H7 (cell line): ENCODE measurements around the gene DEFB124. TPM values are rescaled to one million over a fixed set of nuclear protein-coding genes. Genes with fewer than 3 reads are reported as not detected.
"Not testable (repeated sequence)": the region's sequence is repeated elsewhere in the genome, so short reads cannot be mapped to it uniquely, and the experiment has no call there.

Experiments
- DNase-seq: peaks from one replicate; pipeline ENCODE4 v3.0.0; 2012
- H3K27me3 ChIP-seq: 2 replicates; pipeline ENCODE4 v1.6.0; 2011; ENCODE audit warnings: mild to moderate bottlenecking, low read length; ENCODE audit not compliant: control insufficient read depth, insufficient read depth
- H3K36me3 ChIP-seq: replicated peaks from 2 replicates; pipeline ENCODE4 v1.5.1; 2011; ENCODE audit warnings: low read length; ENCODE audit not compliant: control insufficient read depth, insufficient read depth
- H3K4me3 ChIP-seq: 2 replicates; pipeline ENCODE4 v1.5.1; 2011; ENCODE audit warnings: low read depth, mild to moderate bottlenecking, control low read depth, low read length, moderate library complexity; ENCODE audit not compliant: insufficient read depth
- total RNA-seq: library from RNA; depleted of rRNA; stranded (reverse); fragments of >200 nt; shearing (Covaris generic); gene quantifications from 2 replicates; pipeline ENCODE4 v1.2.3, GENCODE V29; 2014

The DEFB124 gene
- total RNA-seq, 1 experiment from 2014 or later, result not detected

DNA sequence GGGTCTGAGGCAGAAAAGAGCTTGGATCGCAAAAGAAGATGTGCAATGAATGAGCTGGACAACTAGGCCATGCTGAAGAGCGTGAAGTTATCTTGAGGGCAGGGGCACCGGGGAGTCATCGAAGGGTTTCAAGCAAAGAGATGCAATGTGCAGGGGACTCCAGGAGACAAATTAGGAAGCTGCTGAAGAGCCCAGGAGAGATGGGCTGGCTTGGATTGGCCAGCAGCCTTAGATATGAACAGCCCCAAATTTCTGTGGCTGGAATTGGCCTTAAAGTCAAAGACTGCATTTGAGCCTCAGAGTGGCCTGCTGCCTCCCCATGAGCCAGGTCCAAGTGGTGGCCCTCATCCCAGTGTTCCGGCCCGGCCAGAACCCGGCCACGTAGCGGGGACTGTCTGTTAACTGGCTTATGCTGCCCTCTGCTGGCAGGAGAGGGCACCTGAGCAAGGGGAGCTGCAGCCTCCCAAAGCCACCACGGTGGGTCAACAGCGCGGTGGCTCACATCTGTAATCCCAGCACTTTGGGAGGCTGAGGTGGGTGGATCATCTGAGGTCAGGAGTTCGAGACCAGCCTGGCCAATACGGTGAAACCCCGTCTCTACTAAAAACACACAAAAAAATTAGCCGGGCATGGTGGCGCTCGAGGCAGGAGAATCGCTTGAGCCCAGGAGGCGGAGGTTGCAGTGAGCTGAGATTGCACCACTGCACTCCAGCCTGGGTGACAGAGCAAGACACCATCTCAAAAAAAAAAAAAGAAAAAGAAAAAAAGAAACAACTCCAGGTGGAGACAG lies 28.2 kb upstream of the DEFB124 start:
- H3K4me3 ChIP-seq, H3K36me3 ChIP-seq, H3K27me3 ChIP-seq: not testable (repeated sequence)
- peak; percentile 95 for DNase-seq

DNA sequence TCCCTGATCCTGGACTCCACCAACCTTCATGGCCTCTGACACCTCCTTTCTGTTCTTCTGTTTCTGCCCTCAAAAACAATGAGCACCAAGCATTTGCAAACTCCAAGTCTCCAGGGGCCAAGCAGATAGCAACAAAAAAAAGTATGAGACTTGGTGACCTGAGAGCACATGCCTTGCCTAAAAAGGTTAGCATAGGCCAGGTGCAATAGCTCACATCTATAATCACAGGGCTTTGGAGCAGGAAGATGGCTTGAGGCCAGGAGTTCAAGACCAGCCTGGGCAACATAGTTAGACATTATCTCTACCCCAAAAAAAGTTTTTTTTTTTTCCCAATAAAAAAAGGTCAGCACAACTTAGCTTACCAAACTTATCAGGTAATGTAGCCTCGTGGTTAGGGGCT lies 25.6 kb upstream of the DEFB124 start:
- no peaks in the 10 kb centered on the region for H3K36me3 ChIP-seq
- DNase-seq, result no peak
- H3K4me3 ChIP-seq, result no peak overlapping the region
- no peaks in the 10 kb centered on the region for H3K27me3 ChIP-seq

DNA sequence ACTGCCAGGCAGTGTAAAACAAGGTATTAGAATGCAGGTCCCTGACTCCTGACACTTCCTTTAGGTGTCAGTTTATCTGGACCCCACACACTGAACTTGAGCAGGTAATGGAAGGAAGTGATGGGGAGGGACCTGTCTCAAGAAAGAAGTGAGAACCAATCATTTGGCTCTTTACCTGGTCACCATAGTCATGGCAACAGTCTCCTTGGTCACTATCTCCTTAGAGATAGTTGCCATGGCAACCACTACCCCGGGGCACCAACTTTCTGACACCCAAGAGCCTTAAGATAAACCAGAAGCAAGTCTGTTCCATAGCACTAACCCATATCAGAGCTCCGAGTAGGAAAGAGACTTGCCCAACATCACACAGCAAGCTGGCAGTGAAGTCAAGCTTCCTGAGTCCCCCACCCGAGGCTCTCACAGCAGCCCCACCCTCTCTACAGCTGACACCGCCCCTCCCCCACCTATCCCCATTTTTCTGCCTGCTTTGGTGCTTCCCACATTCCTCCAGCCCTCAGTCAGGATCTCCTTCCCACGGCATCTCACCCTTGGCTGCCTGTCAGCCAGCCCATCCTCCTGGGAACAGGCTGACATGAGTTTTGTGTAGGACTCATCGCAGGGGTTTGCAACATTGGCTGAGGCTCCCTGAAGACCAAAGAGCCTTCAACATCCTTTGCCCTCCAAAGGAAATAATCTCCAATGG lies 23.1 kb upstream of the DEFB124 start:
- no peak overlapping the region for H3K4me3 ChIP-seq
- peak; percentile 66 for DNase-seq
- no peaks in the 10 kb centered on the region for H3K27me3 ChIP-seq
- no peaks in the 10 kb centered on the region for H3K36me3 ChIP-seq

DNA sequence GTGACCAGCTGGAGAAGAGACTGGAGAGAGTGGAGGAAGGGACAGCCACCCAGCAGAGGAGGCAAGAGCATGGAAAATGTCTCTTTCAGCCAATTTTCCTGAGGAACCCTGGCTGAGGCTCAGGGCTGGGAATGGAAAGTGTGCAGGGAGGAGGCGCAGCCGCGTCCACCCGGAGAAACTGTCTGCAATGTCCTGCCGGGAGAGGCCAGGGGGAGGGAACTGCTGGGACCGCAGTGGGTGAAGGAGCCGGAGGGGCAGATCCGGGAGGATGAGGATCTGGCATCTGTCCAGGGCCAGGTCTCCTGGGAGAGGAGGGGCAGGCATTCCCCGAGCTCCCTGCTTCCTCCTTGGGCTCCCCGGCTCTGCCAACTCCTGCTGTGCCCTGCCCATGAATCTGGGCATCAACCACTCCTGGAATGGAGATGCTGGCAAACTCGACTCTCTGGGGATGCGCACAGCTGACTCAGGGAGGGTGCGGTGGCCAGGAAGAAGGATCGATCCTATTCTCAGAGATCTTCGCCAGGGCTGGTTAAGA lies 21.9 kb upstream of the DEFB124 start:
- H3K27me3 ChIP-seq, result no peaks in the 10 kb centered on the region
- no peaks in the 10 kb centered on the region for H3K36me3 ChIP-seq
- DNase-seq, result no peak
- no peak overlapping the region for H3K4me3 ChIP-seq

DNA sequence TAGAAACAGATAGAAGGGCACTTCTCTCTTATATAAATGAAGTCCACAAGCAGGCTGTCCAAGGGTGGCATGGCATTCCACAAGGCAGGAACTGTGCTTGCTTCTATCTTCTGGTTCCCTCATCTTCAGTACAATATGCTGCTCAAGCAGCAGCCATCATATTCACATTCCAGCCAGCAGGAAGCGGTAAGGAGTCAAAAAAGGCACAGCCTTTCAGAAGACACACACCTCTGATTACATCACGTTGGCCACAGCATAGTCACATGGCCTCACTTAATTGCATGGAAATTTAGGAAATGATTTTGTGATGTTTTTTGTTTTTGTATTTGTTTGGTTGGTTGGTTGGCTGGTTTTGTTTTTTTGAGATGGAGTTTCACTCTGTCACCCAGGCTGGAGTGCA lies 19.2 kb upstream of the DEFB124 start:
- H3K4me3 ChIP-seq, result no peak overlapping the region
- peak; percentile 79 for DNase-seq

DNA sequence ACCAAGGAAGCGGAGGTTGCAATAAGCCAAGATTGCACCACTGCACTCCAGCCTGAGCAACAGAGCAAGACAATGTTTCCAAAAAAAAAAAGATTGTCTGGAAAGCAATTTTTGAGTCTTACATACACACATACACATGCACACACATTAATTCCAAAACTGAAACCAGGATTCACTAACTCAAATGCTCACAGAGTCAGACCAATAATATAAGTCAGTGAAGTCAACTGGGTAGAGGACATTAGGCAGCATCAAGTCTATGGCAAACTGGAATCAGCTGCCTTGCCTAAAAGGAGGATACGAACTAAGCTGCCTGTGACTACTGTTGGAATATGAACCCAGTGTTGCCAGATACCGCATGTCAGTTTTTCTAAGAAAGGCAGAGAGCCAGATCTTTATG lies 15.8 kb upstream of the DEFB124 start:
- DNase-seq, result no peak
- Histone ChIP-seq H3K27me3 (no peaks in the 10 kb centered on the region), H3K4me3 (no peak overlapping the region), H3K36me3 (no peaks in the 10 kb centered on the region)

More for the DNA sequence above, 19.2 kb upstream of the DEFB124 start:
- H3K27me3 ChIP-seq, result no peaks in the 10 kb centered on the region
- no peaks in the 10 kb centered on the region for H3K36me3 ChIP-seq

DNA sequence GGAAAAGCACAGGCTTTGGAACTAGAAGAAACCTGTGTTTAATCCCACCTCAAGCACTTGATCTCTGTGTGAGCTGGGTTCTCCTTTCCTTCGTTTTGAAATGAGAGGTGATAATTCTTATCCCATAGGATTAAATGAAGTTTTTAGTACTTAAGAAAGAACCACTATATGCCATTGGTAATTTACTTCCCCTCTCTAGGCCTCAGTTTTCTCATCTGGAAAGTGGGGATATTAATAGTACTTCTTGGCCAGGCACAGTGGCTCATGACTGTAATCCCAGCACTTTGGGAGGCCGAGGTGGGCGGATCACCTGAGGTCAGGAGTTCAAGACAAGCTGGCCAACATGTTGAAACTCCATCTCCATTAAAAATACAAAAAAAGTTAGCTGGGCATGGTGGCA lies 14.2 kb upstream of the DEFB124 start:
- no peak for DNase-seq
- Histone ChIP-seq H3K27me3 (no peaks in the 10 kb centered on the region), H3K4me3 (no peak overlapping the region), H3K36me3 (no peaks in the 10 kb centered on the region)

DNA sequence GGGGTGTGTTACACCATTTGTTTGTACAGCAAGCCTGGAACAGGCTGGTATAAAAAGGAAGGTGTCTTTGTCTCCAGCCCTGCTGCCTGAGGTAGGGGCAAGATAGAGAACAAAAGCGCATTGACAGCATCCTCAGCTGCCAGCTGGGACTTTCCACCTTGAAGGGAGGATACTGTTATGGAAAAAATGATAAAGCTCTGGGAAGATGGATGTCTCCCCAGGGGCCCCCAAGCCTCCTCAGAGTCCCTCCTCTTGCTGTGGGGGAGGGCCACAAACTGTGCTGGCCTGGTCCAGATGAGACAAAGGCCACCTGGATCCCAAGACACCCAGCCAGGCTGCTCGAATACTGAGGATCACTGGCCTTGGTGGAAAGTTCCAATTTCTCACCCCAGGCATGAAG lies 13.2 kb upstream of the DEFB124 start:
- DNase-seq, result no peak
- H3K36me3 ChIP-seq, result no peaks in the 10 kb centered on the region
- H3K4me3 ChIP-seq, result no peak overlapping the region
- H3K27me3 ChIP-seq, result no peaks in the 10 kb centered on the region

DNA sequence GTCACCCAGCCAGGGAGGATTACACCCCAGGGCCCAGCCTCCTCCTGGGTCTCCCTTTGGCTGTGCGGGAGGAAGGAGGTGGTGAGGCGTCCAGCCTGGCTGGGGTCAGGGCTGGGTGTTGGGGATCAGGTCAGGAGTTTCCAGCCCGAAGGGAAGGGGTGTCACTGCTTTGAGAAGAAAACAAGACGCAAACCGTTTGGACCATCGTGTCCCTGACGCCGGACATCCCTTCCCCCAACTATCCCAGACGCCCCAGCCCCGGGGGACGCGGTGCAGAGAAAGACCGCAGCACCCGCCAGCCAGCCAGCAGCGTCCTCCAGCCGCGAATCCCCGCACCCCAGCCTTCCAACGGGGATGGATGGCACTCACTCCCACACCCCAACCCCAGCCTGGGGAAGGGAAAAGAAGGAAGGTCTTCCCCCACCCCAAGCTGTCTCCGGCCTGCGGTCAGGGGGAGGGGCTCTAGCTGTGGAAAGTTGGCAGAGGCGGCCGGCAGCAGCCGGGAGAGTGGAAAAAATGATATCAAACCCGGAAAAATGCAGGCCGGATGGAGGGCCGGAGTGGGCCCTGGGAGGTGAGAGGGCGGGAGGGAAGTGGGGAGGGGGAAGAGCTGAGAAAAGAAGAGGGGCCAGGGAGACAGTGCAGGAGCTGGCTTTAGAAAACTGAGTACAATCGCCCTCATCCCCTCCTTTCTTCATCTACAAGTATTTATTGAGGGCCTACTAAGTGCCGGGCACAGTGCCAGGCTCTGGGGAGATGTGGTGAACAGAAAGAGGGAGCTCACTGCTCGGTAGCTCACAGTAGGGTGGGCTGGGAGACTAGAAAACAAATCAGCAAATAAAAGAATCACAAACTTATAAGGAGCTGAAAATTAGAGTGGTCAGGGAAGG lies 10.8 kb upstream of the DEFB124 start:
- DNase-seq, result peak; percentile 84
- no peak overlapping the region for H3K4me3 ChIP-seq
- H3K27me3 ChIP-seq, result no peaks in the 10 kb centered on the region

DNA sequence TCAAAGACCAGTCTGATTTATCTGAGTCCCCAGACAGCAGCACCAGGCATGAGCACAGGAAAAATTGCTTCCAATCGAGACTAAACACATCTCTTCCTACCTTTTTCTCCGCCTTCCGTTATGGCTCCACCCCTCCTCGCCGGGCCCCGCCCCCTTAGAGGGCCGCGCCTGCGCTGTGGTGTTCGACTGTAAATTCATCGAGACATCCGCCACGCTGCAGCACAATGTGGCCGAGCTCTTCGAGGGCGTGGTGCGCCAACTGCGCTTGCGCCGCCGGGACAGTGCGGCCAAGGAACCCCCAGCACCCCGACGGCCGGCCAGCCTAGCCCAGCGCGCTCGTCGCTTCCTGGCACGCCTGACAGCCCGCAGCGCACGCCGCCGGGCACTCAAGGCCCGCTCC lies 9.1 kb upstream of the DEFB124 start:
- no peaks in the 10 kb centered on the region for H3K36me3 ChIP-seq
- H3K27me3 ChIP-seq, result no peaks in the 10 kb centered on the region
- peak; percentile 86 for DNase-seq
- no peak overlapping the region for H3K4me3 ChIP-seq

More for the DNA sequence above, 10.8 kb upstream of the DEFB124 start:
- H3K36me3 ChIP-seq, result no peaks in the 10 kb centered on the region

DNA sequence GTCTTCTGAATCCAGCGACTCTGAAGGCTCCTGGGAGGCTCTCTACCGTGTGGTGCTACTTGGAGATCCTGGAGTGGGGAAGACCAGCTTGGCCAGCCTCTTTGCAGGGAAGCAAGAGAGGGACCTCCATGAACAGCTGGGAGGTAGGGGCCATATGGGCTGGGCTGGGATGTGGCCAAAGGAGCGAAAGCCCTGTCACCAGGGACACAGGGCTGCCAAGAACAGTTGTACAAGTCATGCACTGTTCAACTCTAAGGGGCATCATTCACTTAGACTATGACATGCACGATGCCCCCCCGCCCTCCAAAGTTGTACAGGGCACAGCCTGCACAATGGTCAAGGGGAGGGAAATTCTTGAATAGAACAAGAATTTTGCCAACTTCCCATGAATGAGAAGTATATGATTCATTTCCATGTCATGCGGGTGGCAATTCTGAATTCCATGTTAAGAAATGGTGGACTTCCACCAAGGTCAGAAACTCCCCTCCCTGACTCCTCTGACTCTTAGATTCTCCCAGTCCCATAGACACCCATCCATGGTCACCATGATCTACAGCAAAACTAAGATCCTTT lies 1.8 kb upstream of the DEFB124 start:
- Histone ChIP-seq H3K4me3 (no peak overlapping the region), H3K27me3 (no peaks in the 10 kb centered on the region), H3K36me3 (no peaks in the 10 kb centered on the region)
- DNase-seq, result no peak

DNA sequence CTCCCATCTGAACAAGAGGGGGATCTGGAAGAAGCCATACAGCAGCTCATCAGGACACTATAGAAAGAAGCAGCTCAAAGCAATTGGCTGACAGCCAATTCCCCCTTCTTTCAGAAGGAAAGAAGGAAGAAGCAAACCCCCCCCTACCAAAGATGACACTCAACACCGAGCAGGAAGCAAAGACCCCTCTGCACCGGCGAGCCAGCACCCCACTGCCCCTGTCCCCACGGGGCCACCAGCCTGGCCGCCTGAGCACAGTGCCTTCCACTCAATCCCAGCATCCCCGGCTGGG lies 1.3 kb upstream of the DEFB124 start:
- Histone ChIP-seq H3K36me3 (no peaks in the 10 kb centered on the region), H3K27me3 (no peaks in the 10 kb centered on the region), H3K4me3 (no peak overlapping the region)
- DNase-seq, result peak; percentile 60

DNA sequence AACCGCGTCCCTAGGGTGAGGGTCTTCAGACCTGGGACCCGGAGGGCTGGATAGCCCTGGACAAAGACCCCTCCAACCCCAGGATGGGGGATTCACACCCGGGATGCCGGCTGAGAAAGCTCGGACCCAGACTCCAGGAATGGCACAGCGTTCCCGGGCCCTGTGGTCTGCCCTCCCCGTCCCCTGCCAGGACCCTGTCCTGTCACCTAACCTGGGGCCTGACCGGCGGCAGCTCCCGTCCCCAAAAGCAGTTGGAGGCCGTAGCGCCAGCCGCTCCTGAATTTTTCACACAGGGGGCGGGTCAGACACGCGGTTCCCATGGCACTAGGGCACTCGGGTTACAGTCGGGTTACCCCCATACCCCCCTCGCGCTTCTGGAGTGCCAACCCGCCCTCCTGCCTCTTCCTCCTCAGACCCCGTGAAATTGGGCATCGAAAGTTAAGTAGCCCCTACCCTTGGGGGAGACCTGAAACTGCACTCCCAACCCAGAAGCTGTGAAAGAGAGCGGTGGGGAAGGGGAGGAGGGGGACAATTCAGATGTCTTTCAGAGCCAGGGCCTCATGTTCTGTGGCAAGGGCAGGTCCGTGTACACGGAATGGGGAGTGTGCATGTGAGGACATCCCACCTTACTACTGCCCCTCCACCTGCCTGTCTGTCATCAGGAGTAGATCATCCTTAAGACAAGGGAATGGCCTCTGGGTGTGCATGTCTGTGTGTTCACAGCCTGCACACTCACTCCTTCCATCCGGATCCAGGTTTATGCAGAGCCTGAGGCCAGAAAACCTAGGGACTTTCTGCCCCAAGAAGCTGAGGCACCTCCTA lies 756 bp upstream of the DEFB124 start:
- Histone ChIP-seq H3K4me3 (no peak overlapping the region), H3K36me3 (no peaks in the 10 kb centered on the region), H3K27me3 (no peaks in the 10 kb centered on the region)
- DNase-seq, result peak; percentile 75

DNA sequence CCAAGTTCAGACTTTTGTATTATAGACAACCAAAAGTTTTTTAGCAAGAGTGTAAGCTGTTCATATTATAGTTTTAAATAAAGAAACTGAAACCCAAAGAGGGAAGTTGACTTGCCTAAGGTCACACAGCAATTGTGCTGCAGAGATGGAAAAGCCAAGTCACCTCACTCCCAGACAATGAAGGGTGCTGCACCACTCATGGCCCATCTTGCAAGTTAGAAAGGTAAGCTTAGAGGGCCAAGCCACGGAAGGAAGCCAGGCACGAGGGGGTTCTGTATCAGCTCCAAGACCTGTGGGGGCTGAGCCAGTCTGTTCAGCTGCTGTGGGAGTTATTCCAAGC lies 860 bp downstream of the DEFB124 start:
- H3K36me3 ChIP-seq, result no peaks in the 10 kb centered on the region
- H3K27me3 ChIP-seq, result no peaks in the 10 kb centered on the region
- no peak for DNase-seq
- no peak overlapping the region for H3K4me3 ChIP-seq
